GM10266 (cell line): ENCODE results near the gene MACROD1.

ENCODE experiments used
- DNase-seq: peaks from one replicate; pipeline ENCODE4 v3.0.0; 2012; ENCODE audit errors: extremely low spot score
- TF ChIP-seq, protein P1 (sequence below): IDR thresholded peaks from 2 replicates; pipeline ENCODE4 v1.5.1; 2012; ENCODE audit warnings: mild to moderate bottlenecking, low read depth; ENCODE audit not compliant: control insufficient read depth, insufficient read depth; ENCODE audit errors: missing control alignments

The MACROD1 gene

DNA sequence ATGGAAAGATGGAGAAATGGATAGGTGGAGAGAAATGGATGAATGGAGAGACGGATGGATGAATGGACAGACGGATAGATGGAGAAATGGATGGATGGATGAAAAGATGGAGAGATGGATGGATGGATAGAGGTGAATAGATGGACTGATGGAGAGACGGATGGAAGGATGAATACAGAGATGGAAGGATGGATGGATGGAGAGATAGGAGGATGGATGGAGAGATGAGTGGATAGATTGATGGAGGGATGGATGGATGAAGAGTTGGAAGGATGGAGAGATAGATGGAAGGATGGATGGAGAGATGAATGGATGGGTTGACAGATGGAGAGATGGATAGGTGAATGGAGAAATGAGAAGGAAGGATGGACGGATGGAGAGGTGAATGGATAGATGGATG, 66.5 kb downstream of the MACROD1 start:
- TF ChIP-seq, protein P1, sequence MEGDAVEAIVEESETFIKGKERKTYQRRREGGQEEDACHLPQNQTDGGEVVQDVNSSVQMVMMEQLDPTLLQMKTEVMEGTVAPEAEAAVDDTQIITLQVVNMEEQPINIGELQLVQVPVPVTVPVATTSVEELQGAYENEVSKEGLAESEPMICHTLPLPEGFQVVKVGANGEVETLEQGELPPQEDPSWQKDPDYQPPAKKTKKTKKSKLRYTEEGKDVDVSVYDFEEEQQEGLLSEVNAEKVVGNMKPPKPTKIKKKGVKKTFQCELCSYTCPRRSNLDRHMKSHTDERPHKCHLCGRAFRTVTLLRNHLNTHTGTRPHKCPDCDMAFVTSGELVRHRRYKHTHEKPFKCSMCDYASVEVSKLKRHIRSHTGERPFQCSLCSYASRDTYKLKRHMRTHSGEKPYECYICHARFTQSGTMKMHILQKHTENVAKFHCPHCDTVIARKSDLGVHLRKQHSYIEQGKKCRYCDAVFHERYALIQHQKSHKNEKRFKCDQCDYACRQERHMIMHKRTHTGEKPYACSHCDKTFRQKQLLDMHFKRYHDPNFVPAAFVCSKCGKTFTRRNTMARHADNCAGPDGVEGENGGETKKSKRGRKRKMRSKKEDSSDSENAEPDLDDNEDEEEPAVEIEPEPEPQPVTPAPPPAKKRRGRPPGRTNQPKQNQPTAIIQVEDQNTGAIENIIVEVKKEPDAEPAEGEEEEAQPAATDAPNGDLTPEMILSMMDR, result no peak
- DNase-seq, result no peak

DNA sequence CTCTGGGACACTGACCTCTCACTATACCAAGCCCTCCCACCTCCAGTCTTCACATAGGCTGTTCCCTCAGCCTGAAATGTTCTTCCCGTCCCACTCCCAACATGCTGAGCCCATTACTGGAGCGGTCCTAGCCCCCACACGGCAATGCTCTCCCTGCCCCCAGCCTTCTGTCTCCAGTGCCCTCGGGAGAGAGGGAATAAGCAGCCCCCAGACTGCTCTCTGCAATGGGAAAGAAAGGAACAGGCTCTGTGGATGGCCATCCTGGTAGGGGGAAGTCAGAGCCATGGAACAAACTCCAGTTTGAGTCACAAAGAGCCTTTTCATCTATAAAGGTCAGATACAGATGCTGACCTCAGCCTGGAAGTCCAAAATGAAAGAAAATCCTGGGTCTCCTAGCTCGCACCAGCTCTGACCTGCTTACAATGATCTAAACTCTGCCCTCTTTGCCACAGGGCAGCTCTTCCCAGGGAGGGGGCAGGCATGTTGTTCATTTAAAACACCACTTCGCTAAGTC, 67.5 kb downstream of the MACROD1 start:
- TF ChIP-seq, protein P1, result no peak

DNA sequence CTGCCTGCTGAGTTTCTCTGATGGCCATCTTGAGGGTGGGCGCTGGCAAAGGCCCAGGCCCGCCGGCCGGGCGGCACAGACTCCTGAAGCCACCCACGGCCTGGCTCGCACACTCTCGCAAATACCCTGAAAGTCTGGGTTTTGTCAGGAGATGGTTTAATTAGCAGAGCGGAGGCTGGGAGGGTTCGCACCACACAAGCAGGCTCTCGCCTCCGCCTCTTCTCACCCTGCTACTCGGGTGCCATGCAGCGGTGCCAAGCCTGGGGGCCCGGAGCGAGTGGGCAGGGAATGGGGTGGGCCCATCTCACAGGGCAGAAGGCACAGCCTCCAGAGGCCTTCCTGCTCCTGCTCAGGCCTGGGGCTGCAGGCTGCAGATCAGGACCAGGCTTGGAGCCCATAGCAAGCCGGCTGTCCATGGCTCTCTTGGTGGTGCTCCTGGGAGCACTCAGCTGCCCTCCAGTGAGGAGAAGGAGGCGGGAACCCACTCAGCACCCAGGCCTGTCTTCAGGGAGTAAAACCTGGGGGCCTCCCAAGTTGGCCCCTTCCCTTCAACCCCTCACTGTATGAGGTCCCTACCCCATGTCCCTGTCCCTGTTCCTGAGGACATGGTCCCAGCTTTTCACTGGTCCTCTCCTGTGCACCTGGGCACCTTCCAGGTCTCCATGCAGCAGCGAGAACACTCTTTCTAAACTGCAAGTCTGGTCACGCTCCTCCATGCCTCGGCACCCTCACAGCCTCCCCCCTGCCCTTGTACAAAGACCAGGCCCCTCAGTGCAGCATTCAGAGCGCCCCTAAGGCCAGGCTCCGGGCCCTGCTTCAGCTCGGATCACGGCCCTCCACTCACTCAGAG, 68.2 kb downstream of the MACROD1 start:
- TF ChIP-seq, protein P1, result no peak
- no peak for DNase-seq

More for the DNA sequence above, 67.5 kb downstream of the MACROD1 start:
- no peak for DNase-seq

DNA sequence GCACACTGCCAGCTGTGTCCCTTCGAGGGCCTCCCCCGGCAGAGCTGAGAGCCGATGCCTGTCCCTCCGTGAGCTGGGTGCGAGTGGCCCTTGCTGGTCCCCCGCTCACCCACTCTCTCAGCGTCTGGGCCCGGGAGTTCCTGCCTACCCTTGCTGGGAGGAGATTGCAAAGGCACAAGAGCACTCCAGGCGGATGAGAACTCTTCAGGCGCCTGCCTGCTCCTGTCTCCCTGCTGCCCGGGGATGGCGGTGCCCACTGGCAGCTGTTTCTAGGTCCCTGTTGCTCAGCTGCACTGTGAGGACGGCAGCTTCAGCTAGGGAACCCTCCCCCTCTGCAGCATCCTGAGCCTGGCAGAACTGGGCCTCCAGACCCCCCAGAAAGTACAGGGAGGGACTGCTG, 69.1 kb downstream of the MACROD1 start:
- TF ChIP-seq, protein P1, result no peak
- DNase-seq, result no peak

DNA sequence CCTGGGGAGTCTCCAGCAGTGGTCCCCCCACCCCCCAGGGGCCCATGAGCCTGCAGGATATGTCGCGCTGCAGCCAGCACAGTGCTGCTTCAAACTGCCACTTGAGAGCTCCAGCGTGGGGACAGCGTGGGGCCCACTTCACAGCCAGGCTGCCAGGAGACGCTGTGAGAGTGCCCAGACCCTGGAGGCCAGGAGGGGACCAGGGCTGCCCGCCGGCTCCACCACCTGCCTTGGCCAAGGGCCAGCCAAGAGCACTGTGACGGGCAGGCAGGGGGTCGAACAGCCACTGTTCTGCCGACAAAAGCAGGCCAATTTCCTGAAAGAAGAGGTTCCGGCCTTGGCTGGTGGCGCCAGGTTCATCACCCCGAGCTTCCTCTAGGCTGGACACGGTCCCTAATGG, 70.0 kb downstream of the MACROD1 start:
- DNase-seq, result no peak
- TF ChIP-seq, protein P1, result no peak

DNA sequence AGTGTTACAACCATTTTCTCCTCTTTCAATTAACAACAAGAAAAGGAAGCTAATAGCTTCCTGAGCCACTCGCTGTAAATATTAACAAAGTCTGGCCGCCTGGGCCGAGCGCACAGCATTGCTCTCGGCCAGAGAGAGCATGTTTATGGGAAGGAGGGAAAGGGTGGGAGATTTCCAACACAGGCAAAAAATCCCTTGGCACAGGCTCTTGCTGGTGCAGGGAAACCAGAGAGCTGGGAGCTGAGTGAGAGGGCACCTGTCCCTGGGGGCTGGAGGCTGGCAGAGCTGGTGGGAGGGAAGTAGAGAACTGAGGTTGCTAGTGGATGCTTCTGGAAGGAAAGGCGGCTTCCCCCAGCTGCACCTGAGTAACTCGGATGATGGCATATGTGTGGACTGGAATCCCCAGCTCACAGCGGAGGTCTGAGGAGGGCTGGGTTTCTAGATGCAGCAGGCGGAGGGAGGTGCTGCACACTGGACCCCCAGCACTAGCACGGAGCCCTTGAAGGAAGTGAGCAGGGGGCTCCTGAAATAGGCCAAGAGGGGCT, 70.6 kb downstream of the MACROD1 start:
- no peak for DNase-seq
- TF ChIP-seq, protein P1, result no peak
